SK-N-SH treated with all-trans-retinoic acid at 6 μM for 48 hours (cell line): ENCODE measurements around the gene CPNE8.

ENCODE experiments used
- ARNTL ChIP-seq: fragments of 450-650 bp; formaldehyde crosslinking; IDR thresholded peaks from 2 replicates; pipeline ENCODE4 v1.5.0; 2020; ENCODE audit warnings: low read depth, mild to moderate bottlenecking, moderate library complexity, borderline replicate concordance
- BACH2 ChIP-seq: fragments of 250-450 bp; sonication (Bioruptor Pico); IDR thresholded peaks from 2 replicates; pipeline ENCODE4 v1.9.0; 2021; ENCODE audit warnings: mild to moderate bottlenecking, borderline replicate concordance
- CREB5 ChIP-seq: fragments of 250-450 bp; sonication (Bioruptor Pico); IDR thresholded peaks from 2 replicates; pipeline ENCODE4 v1.5.1; 2020; ENCODE audit warnings: low read depth, mild to moderate bottlenecking, moderate library complexity
- GLIS3 ChIP-seq: fragments of 250-450 bp; sonication (Bioruptor Pico); IDR thresholded peaks from 2 replicates; pipeline ENCODE4 v1.5.0; 2020; ENCODE audit warnings: mild to moderate bottlenecking, moderate library complexity
- ISL1 ChIP-seq: fragments of 250-450 bp; sonication (Bioruptor Pico); IDR thresholded peaks from 2 replicates; pipeline ENCODE4 v2.1.2; 2022; ENCODE audit warnings: mild to moderate bottlenecking, moderate library complexity
- POU6F1 ChIP-seq: fragments of 250-450 bp; sonication (Bioruptor Pico); IDR thresholded peaks from 2 replicates; pipeline ENCODE4 v1.8.0; 2021; ENCODE audit warnings: low read depth, mild to moderate bottlenecking, moderate library complexity, borderline replicate concordance
- RARB ChIP-seq: fragments of 250-450 bp; sonication (Bioruptor Pico); IDR thresholded peaks from 2 replicates; pipeline ENCODE4 v1.8.0; 2021; ENCODE audit warnings: mild to moderate bottlenecking, moderate library complexity
- TCF4 ChIP-seq: fragments of 250-450 bp; sonication (Bioruptor Pico); IDR thresholded peaks from 2 replicates; pipeline ENCODE4 v1.8.0; 2021; ENCODE audit warnings: mild to moderate bottlenecking, moderate library complexity, borderline replicate concordance
- TOX ChIP-seq: fragments of 250-450 bp; sonication (Bioruptor Pico); IDR thresholded peaks from 2 replicates; pipeline ENCODE4 v1.8.0; 2021; ENCODE audit warnings: mild to moderate bottlenecking, moderate library complexity, borderline replicate concordance
- ZFP3 ChIP-seq: fragments of 250-450 bp; sonication (Bioruptor Pico); IDR thresholded peaks from 2 replicates; pipeline ENCODE4 v1.5.0; 2020; ENCODE audit warnings: mild to moderate bottlenecking, moderate library complexity
- ZFP30 ChIP-seq: fragments of 450-650 bp; formaldehyde crosslinking; IDR thresholded peaks from 2 replicates; pipeline ENCODE4 v1.5.0; 2022; ENCODE audit warnings: mild to moderate bottlenecking, moderate library complexity
- ZNF8 ChIP-seq: fragments of 450-650 bp; formaldehyde crosslinking; IDR thresholded peaks from 2 replicates; pipeline ENCODE4 v1.5.0; 2020; ENCODE audit warnings: mild to moderate bottlenecking, moderate library complexity
- TF ChIP-seq, protein P1 (sequence below): fragments of 250-450 bp; sonication (Bioruptor Pico); IDR thresholded peaks from 2 replicates; pipeline ENCODE4 v1.8.0; 2020; ENCODE audit warnings: mild to moderate bottlenecking, moderate library complexity, borderline replicate concordance

DNA sequence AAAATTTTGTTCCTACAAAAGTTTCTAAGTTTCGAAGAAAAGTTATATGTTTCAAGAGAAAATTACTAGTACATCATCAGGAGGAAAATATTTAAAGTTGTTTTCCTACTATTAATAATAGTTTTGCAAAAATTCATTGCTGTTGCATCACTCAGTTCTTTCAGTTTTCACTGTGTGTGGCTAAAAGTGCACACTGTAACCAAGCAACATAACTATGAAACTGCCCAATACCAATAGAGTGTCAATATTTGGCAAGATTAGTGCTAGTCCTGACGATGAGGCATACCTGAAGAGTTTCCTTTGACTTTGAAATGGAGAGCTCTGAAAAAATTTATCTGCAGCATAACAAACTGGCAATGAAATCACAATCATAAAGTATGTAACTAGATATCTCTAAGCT is 194.3 kb downstream of the CPNE8 start:
- TF ChIP-seq ZFP3 (CRISPR knock-in tag) (no peak), GLIS3 (CRISPR knock-in tag) (no peak), ARNTL (CRISPR knock-in tag) (no peak), RARB (CRISPR knock-in tag) (no peak), TOX (CRISPR knock-in tag) (no peak), CREB5 (no peak), BACH2 (CRISPR knock-in tag) (no peak), ZNF8 (CRISPR knock-in tag) (no peak), POU6F1 (CRISPR knock-in tag) (no peak), ZFP30 (CRISPR knock-in tag) (no peak), TCF4 (CRISPR knock-in tag) (no peak), ISL1 (CRISPR knock-in tag) (no peak)
- TF ChIP-seq, protein P1, sequence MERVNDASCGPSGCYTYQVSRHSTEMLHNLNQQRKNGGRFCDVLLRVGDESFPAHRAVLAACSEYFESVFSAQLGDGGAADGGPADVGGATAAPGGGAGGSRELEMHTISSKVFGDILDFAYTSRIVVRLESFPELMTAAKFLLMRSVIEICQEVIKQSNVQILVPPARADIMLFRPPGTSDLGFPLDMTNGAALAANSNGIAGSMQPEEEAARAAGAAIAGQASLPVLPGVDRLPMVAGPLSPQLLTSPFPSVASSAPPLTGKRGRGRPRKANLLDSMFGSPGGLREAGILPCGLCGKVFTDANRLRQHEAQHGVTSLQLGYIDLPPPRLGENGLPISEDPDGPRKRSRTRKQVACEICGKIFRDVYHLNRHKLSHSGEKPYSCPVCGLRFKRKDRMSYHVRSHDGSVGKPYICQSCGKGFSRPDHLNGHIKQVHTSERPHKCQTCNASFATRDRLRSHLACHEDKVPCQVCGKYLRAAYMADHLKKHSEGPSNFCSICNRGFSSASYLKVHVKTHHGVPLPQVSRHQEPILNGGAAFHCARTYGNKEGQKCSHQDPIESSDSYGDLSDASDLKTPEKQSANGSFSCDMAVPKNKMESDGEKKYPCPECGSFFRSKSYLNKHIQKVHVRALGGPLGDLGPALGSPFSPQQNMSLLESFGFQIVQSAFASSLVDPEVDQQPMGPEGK: no peak
